GM19240 (cell line): ENCODE results near the gene CNNM4.
"Not testable (repeated sequence)": the region's sequence is repeated elsewhere in the genome, so short reads cannot be mapped to it uniquely, and the experiment has no call there.

Experiments
- DNase-seq: peaks from one replicate; pipeline ENCODE4 v3.0.0; 2011; ENCODE audit warnings: low spot score; ENCODE audit not compliant: insufficient read length

Gene CNNM4

GRCh38 chr2:96792772-96793749 lies 32.4 kb downstream of the CNNM4 start:
- no peak for DNase-seq

GRCh38 chr2:96795076-96795475 lies 34.4 kb downstream of the CNNM4 start:
- DNase-seq = no peak

GRCh38 chr2:96796497-96796896 lies 35.8 kb downstream of the CNNM4 start:
- not testable (repeated sequence) for DNase-seq

DNA sequence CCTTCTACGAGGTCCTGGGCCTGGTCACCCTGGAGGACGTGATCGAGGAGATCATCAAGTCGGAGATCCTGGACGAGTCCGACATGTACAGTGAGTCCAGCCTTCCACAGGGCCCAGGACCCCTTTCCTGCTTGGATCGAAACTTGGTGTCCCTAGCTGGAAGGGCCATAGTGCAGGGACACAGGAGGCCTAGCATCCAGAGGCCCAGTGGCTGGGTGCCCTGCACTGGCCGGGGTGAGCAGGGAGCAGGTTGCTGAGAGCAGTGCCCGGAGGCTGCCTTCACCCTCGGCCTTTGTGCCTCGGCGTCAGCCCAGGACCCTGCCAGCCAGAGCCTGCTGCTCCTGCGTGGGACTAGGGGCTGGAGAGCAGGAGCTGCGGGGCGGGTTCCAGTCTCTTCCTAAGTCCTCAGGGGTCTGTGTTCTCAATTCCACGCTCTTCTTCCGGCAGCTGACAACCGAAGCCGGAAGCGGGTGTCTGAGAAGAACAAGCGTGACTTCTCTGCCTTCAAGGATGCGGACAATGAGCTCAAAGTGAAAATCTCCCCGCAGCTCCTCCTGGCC lies 36.4 kb downstream of the CNNM4 start:
- DNase-seq = no peak

DNA sequence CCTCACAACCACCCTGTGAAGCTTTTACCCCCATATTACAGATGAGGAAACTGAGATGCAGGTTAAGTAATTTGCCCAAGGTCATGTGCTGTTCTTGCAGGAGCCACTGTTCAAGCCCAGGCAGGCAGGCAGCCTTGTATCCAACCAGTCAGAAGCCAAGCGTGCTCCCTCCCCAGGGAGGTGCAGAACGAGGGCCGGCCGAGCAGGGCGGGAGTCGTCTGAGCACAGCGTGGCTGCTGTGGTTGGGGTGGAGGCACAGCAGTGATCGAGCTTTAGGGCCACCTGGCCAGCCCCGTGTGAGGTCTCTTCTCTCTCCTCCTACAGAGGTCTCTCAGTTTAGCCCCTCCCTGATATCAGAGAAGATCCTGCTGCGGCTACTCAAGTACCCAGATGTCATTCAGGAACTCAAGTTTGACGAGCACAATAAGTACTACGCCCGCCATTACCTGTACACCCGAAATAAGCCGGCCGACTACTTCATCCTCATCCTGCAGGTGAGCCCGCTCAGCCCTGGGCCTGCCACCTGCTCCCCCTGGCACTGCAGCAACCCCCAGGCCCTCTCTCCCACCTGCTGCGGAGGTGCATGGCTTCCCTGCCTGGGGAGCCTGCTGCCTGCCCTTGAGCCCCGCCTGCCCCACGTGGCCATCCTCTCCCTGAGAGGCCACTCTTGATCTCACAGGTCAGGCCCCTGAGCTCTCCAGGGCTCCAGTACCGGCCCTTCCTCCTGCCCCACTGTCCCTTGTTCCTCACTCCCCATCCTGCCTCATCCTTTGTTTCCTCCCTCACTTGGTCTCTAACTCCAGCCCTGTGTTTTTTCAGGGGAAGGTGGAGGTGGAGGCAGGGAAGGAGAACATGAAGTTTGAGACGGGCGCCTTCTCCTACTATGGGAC lies 38.3 kb downstream of the CNNM4 start:
- DNase-seq = no peak

DNA sequence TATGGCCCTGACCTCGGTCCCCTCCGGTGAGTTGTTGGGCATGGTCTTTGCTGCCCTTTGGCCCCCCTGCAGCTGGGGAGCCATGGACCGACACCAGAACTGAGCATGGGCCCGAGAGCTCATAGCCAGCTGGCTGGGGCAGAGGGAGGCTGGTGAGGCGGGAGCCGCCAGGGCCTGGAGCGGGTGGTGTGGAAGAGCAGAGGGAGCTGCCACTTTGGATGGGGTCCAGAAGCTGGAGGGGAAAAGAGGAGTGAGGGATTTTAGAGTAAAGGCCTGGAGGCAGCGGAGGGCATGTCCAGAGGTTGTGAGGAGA lies 38.9 kb downstream of the CNNM4 start:
- no peak for DNase-seq

DNA sequence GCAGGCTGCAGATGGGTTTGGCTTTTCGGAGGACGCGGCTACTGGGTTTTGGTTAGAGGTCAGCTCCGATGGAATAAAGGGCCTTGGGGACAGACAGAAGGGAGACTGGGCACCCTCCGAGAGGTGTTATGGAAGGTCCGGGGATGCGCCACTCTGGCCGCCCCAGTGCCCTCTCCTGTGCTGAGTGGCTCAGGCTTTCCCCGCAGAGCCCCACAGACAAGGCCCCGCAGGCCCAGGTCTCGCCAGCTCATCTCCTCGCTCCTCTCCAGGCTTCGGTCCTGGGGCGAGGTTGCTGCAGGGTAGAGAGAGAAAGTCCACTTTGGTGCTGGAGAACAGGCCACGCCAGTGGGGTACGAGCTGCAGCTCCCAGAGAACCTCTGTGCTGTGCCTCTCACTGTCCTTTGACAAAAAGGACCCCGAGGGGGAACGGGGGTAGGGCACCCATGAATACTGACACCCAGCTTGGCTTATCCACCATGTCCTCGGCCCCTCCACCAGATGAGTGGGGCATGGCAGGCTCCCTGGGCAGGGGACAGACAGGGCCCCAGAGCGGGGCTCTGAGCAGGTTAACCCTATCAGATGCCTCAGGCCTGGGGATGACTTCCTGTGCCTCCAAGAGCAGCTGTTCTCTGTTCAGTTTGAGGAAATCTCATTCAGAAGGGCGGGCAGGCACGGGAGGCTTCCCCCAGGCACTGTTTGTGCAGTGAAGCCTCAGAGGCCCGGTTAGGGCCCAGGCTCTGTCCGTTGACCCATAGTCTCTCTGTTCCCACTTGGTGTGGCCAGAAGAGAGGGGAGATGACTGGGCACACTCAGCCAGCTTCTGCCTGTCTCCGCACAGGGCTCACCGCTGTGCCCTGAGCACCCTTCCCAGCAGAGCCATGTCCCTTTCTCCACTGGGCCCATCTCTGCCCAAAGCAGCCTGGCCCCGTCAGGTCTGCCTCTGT lies 39.6 kb downstream of the CNNM4 start:
- DNase-seq = no peak

GRCh38 chr2:96801005-96801785 lies 40.5 kb downstream of the CNNM4 start:
- peak; percentile 94 for DNase-seq

- no peak for DNase-seq
Measured at GRCh38 chr2:96801786-96802595, 41.3 kb downstream of the CNNM4 start.

DNA sequence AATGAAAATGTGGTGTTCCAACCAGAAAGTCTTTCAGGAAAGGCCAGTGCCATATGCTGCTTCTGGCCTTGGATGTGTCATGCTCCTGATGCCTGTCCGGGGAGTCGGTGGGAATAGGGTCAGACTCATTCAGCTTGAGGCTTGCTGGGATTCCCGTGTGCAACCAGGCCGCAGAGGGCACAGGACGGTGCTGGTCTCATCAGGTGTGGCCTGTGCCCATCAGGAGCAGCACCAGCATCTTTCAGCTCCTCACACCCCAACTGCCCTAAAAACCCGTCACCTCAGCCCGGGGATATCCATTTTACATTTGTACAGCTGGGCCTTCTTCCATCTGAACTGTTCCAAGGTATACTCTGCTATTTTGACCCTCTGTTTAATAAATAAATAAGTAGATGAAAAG lies 42.0 kb downstream of the CNNM4 start:
- no peak for DNase-seq

DNA sequence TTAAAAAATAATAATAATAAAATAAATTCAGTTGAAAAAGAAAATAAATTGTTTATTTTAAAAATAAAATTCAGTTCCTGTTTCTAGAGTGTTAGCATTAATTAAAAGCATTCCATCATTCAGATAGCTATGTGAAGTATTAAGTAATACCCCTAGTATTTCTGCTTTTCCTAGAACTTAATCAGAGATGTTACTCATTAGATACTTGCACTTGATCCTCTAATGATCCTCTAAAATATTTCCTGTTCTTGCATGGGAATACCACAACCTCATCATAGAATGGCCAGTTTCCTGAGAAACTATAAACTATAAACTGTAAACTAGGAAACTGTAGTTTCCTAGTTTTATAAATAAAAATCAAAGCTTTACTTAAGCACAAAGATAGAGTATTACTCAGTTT lies 44.3 kb downstream of the CNNM4 start:
- no peak for DNase-seq

DNA sequence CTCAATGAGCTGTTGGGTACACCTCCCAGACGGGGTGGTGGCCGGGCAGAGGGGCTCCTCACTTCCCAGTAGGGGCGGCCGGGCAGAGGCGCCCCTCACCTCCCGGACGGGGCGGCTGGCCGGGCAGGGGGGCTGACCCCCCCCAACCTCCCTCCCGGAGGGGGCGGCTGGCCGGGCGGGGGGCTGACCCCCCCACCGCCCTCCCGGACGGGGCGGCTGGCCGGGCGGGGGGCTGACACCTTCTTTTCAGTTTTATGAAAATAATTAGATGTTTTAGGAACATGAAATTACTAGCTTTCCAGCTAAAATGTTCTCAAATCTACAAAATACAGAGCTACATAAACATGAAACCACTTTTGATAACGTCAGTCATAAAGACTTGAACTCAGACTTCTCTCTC lies 45.2 kb downstream of the CNNM4 start:
- DNase-seq = not testable (repeated sequence)

DNA sequence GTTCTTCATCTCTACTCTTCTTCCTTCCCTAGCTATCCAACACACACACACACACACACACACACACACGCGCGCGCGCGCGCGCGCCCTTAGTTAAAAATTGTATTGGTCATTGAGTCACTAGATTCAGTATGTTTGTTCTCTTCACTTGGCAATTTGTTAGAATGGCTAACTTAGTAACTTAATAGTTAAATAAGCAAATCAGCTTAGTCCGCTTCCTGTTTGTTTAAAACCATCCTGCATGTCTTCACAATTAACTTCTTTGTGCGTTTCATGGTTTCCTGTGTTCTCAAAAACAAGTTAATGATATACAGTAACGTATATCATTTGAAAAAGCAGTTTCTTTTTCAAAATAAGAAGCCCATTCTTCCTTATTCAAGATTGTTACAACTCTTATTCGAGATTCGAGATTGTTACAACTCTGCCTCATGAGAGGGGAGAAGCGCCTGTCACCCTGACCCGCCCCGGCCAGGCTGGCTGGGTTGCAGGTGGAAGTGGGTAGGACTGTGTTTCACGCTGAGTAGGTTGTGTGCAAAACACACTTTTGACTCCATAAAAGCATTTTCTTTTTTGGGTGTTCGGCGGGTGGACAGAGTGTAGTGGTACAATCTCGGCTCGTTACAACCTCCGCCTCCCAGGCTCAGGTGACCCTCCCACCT lies 45.9 kb downstream of the CNNM4 start:
- DNase-seq = no peak

DNA sequence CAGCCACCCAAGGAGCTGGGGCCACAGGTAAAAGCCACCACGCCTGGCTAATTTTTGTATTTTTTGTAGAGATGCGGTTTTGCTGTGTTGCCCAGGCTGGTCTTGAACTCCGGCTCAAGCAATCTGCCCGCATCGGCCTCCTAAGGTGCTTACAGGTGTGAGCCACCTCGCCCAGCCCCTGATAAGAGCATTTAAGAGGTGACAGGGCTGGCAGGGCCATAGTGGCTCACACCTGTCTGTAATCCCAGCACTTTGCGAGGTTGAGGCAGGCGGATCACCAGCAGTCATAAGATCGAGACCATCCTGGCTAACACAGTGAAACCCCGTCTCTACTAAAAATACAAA lies 46.4 kb downstream of the CNNM4 start:
- DNase-seq = no peak

- DNase-seq = no peak
Measured at GRCh38 chr2:96808176-96808837, 47.6 kb downstream of the CNNM4 start.

DNA sequence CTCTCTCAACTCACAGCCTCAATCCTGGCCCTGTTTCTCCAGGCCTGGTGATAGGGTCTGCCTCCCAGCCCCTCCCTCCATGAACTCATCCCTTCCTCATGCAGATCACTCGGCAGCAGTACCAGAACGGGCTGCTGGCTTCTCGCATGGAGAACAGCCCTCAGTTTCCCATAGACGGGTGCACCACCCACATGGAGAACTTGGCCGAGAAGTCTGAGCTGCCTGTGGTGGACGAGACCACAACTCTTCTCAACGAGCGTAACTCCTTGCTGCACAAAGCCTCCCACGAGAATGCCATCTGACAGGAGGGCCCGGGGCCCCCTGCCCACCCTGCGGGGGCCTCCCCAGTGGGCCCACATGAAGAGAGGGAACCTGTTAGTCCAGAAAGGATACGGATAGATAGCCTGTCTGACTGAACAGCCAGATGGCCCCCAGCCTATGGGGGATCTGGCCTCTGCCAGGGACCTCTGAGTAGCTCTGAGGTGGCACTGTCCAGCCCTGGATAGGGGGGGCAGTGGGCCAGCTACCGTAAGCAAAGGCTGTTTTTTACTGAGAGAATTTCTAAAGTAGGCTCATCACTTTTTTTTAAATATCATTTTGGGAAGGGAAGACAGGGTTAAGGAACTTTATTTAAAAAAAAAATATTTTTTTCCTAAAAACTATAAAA lies 48.6 kb downstream of the CNNM4 start:
- DNase-seq = no peak

DNA sequence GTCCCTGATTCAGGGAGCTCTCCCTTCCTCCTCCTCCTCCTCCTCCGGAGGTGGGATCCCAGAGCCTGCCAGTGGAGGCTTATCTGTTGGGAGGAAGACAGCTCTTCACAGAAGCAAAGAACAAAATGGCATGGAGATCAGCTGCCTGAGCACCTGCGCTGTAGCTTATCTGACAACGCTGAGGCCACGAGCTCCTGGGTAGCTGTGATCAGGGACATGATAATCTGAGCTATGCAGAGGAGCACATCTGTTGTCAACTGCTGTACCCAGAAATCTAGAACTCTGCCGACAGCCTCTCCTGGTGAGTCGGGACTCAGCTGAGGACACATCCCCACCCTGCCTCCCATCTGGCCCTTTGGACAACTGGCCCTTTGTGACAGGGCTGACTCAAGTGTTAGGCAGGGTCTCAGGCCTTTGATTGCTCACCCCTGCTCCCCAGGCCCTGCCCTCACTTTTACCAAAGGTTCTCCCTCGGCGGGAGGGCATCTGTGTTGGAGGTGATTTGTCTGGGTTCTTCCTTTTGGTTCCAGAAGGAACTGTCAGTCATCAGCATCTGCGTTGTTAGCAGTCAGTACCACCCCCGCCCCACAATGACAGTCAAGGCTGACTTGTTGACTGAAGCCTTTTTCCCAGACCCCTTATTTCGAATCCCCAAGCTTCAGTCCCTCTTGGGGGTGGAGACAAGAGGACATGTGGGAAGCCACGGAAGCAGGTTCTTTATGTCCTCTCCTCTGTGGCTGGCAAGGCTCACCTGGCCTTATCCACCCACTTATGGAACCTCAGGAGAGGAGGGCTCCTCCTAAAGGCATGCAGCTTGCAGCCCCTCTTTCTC lies 49.5 kb downstream of the CNNM4 start:
- DNase-seq = no peak
